ENCODE results near the gene UBE2Z.

- TF ChIP-seq ZNF416 (CRISPR knock-in tag; IDR thresholded peaks at IDR 0.05) = no peak
- TF ChIP-seq CTCF (IDR thresholded peaks at IDR 0.05) = no peak
- no peak for TF ChIP-seq ZBTB21 (CRISPR knock-in tag; IDR thresholded peaks at IDR 0.05; ENCODE audit: borderline replicate concordance)
- no peak for TF ChIP-seq SP1 (CRISPR knock-in tag; conservative IDR thresholded peaks at IDR 0.05)
Measured at GRCh38 chr17:48890086-48890485, 18.1 kb upstream of the UBE2Z start.

All from WTC11 (cell line).